ENCODE measurements around the gene GNG13. TPM values are rescaled to one million over a fixed set of nuclear protein-coding genes. Genes with fewer than 3 reads are reported as not detected.

Gene GNG13
- total RNA-seq, 4 donors from 2014 or later, result not detected

DNA sequence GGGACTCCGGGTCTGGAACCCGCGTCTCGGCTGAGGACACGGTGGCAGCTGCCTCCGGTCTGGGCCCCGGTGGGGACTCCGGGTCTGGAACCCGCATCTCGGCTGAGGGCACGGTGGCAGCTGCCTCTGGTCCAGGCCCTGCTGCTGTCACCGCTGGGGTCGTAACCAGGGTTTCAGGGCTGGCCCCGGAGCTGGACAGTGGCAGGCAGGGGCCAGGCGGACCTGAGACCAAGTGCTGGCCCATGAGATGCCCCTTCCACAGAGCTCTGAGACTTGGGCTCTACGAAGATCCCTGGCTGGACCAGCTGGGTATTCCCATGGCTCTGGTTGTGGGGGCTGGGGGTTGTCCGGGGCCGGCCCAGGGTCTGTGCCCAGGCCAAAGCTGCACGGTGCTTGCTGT lies 16.1 kb downstream of the GNG13 start:
- no peak overlapping the region for H3K4me3 ChIP-seq
- peaks cover 0 to 34% of the 10 kb centered on the region in 2 donors for H3K27me3 ChIP-seq
- no peak overlapping the region for H3K27ac ChIP-seq
- H3K9me3 ChIP-seq, result no peaks in the 10 kb centered on the region
- H3K4me1 ChIP-seq, result peaks cover 0 to 40% (median 13%) of the 10 kb centered on the region in 4 donors
- H3K36me3 ChIP-seq, result peaks cover 0 to 24% (median 0%) of the 10 kb centered on the region in 3 donors
- WGBS, 2 donors, result 87 to 93% methylated on average over 9 to 14 of the region's 19 CpGs
- TF ChIP-seq CTCF (IDR thresholded peaks at IDR 0.05), result no peak
- no peak for TF ChIP-seq POLR2A (IDR thresholded peaks at IDR 0.05)
- TF ChIP-seq EP300 (IDR thresholded peaks at IDR 0.05), result no peak
- DNase-seq (ENCODE audit: low spot score in 2 of 2), result no peak

- peaks cover 0 to 32% (median 5%) of the 10 kb centered on the region in 4 donors for H3K4me1 ChIP-seq
Measured at GRCh38 chr16:783404-784161, 17.0 kb downstream of the GNG13 start.

GRCh38 chr16:782766-783403 lies 17.6 kb downstream of the GNG13 start:
- Histone ChIP-seq H3K9me3 (no peaks in the 10 kb centered on the region), H3K4me1 (peaks cover 0 to 31% (median 4%) of the 10 kb centered on the region in 4 donors), H3K27ac (no peak overlapping the region), H3K27me3 (peaks cover 0 to 45% of the 10 kb centered on the region in 2 donors), H3K4me3 (no peak overlapping the region), H3K36me3 (peaks cover 0 to 24% (median 0%) of the 10 kb centered on the region in 3 donors)
- TF ChIP-seq POLR2A (IDR thresholded peaks at IDR 0.05), result no peak
- TF ChIP-seq EP300 (IDR thresholded peaks at IDR 0.05), result no peak
- no peak for TF ChIP-seq CTCF (IDR thresholded peaks at IDR 0.05)
- DNase-seq (ENCODE audit: low spot score in 2 of 2), result no peak
- 68 to 75% methylated on average over 19 to 32 of the region's 36 CpGs for WGBS, 2 donors

More at GRCh38 chr16:783404-784161, 17.0 kb downstream of the GNG13 start:
- Histone ChIP-seq H3K36me3 (peaks cover 0 to 24% (median 0%) of the 10 kb centered on the region in 3 donors), H3K9me3 (no peaks in the 10 kb centered on the region), H3K27ac (no peak overlapping the region), H3K27me3 (peaks cover 0 to 40% of the 10 kb centered on the region in 2 donors), H3K4me3 (no peak overlapping the region)
- DNase-seq (ENCODE audit: low spot score in 2 of 2), result no peak
- TF ChIP-seq EP300 (IDR thresholded peaks at IDR 0.05) (no peak), CTCF (IDR thresholded peaks at IDR 0.05) (no peak), POLR2A (IDR thresholded peaks at IDR 0.05) (no peak)
- WGBS, 2 donors, result 30 to 37% methylated on average over 7 to 15 of the region's 17 CpGs

DNA sequence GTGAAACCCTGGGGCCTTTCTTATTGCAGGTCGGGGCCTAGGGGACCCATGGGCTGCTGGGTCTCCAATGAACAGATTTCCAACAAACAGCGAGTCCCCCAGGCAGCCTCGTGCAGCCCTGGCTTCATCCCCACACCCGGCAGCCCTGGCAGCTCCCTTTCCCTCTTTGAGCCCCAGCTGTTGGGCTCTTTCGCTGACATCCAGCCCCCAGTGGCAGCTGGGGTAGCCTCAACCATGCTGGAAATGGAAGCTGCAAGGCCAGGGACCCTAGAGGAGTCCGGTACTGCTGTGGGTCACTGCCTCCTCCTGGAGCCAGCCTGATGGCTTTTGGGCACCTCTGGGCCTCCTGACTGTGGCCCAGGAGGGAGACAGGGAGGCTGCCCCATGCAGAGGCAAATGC lies 18.3 kb downstream of the GNG13 start:
- Histone ChIP-seq H3K9me3 (no peaks in the 10 kb centered on the region), H3K36me3 (peaks cover 0 to 24% (median 0%) of the 10 kb centered on the region in 3 donors), H3K27me3 (peaks cover 0 to 50% of the 10 kb centered on the region in 2 donors), H3K4me3 (no peak overlapping the region), H3K27ac (no peak overlapping the region), H3K4me1 (peaks cover 0 to 25% (median 2%) of the 10 kb centered on the region in 4 donors)
- DNase-seq (ENCODE audit: low spot score in 2 of 2), result no peak
- WGBS, 2 donors, result 51 to 58% methylated on average over 6 of the region's 6 CpGs
- TF ChIP-seq CTCF (IDR thresholded peaks at IDR 0.05), result no peak
- TF ChIP-seq POLR2A (IDR thresholded peaks at IDR 0.05), result no peak
- TF ChIP-seq EP300 (IDR thresholded peaks at IDR 0.05), result no peak

Measured in tibial nerve (tissue), 4 donors.